22Rv1 (cell line): Measurements from ENCODE around the gene PLA2G2F.

Experiments used
- ZFX ChIP-seq: fragments of 450-650 bp; IDR thresholded peaks from 2 replicates; pipeline ENCODE4 v1.6.1; 2017; ENCODE audit warnings: antibody characterized with exemption, borderline replicate concordance
- TF ChIP-seq, protein P1 (sequence below): fragments of 450-650 bp; IDR thresholded peaks from 2 replicates; pipeline ENCODE4 v1.5.1; 2017; ENCODE audit warnings: mild to moderate bottlenecking

DNA sequence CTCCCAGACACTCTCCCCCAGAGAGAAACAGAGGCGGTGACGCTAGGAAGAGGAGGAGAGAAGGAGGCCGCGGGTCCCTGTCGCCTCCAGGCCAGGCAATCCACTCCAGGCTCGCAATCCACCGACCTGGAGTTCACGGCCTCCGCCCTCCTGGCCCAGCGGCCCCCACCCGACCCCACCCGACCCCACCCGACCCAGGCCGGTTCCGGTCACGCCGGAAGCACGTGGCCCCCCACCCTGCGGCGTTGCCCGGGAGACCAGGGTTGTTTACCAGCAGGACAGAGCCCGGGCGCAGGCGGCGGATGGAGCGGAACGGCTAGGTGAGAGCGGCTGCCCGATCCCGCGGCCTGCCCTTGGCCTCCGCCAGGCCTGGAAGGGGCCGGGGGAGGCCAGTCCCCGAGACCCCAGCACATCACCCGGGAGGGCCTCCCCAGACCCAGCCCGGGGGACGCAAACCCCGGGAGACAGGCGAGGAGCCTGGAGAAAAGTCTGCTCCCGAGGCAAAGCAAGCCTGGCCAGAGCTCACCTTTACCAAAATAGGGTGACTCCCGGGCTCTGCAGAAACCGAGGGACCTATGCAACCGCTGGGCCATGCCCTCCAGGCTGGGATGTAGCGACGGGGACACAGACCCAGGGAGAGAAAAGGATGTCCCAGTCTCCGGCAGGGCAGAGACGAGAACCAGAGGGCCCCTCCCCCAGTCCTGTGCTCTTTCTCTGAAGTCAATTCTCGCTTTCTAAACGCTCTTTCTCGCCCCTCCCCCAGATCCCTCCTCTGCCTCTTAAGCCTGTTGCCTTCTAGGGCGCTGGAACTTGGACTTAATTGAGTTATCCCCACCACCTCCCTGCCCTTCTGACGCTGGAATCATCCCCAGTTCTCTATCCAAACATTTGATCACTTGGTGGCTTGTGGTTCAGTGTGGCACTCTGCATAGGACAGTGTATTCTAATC is 47.0 kb downstream of the PLA2G2F start, which contains the start of the genes PLA2G2C and UBXN10:
- TF ChIP-seq, protein P1, sequence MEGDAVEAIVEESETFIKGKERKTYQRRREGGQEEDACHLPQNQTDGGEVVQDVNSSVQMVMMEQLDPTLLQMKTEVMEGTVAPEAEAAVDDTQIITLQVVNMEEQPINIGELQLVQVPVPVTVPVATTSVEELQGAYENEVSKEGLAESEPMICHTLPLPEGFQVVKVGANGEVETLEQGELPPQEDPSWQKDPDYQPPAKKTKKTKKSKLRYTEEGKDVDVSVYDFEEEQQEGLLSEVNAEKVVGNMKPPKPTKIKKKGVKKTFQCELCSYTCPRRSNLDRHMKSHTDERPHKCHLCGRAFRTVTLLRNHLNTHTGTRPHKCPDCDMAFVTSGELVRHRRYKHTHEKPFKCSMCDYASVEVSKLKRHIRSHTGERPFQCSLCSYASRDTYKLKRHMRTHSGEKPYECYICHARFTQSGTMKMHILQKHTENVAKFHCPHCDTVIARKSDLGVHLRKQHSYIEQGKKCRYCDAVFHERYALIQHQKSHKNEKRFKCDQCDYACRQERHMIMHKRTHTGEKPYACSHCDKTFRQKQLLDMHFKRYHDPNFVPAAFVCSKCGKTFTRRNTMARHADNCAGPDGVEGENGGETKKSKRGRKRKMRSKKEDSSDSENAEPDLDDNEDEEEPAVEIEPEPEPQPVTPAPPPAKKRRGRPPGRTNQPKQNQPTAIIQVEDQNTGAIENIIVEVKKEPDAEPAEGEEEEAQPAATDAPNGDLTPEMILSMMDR = no peak
- no peak for TF ChIP-seq ZFX
